ENCODE measurements around the gene LARGE1.

GRCh38 chr22:33927752-33928151, 7.5 kb upstream of the LARGE1 start:
- TF ChIP-seq CTCF (IDR thresholded peaks at IDR 0.05), result no peak
- TF ChIP-seq POLR2AphosphoS5 (IDR thresholded peaks at IDR 0.05; ENCODE audit: low read depth, low read length), result no peak

Measured in Panc1 (cell line).